Vagina (tissue), 2 donors: ENCODE results near the gene CELF5. TPM values are rescaled to one million over a fixed set of nuclear protein-coding genes. Genes with fewer than 3 reads are reported as not detected.

Experiments
- DNase-seq, 2 donors: peaks; one replicate each; pipeline ENCODE4 v3.0.0-alpha.2; 2017; ENCODE audit errors: extremely low spot score in 2 of 2
- H3K27ac ChIP-seq: fragments of 200-600 bp; sonication (generic); one replicate; pipeline ENCODE4 v1.5.1; 2019
- H3K27me3 ChIP-seq: fragments of 200-600 bp; sonication (generic); one replicate; pipeline ENCODE4 v1.5.1; 2019
- H3K36me3 ChIP-seq, 2 donors: fragments of 200-600 bp; sonication (generic); one replicate each; pipeline ENCODE4 v1.5.1; 2017 to 2019
- H3K4me1 ChIP-seq: fragments of 200-600 bp; sonication (generic); one replicate; pipeline ENCODE4 v1.5.1; 2019
- H3K4me3 ChIP-seq, 2 donors: fragments of 200-600 bp; sonication (generic); 1 replicate in 1 of 2; 2 replicates in 1 of 2; pipeline ENCODE4 v1.5.1; 2016 to 2019
- H3K9me3 ChIP-seq: fragments of 200-600 bp; sonication (generic); one replicate; pipeline ENCODE4 v1.5.1; 2019
- POLR2A ChIP-seq, 2 donors: fragments of 450-650 bp; IDR thresholded peaks; one replicate each; pipeline ENCODE4 v1.6.1; 2017; ENCODE audit warnings: antibody characterized with exemption in 2 of 2, mild to moderate bottlenecking in 2 of 2, moderate library complexity in 2 of 2
- POLR2AphosphoS5 ChIP-seq, 2 donors: sonication (generic); formaldehyde crosslinking; IDR thresholded peaks; one replicate each; pipeline ENCODE4 v1.9.0; 2017; ENCODE audit warnings: antibody characterized with exemption in 2 of 2, mild to moderate bottlenecking in 2 of 2, low read depth in 1 of 2; ENCODE audit not compliant: insufficient read depth in 1 of 2
- intact Hi-C: fragments of 100-400 bp; cut with DNase I; formaldehyde crosslinking; loops from one replicate; pipeline ENCODE4 v1.15.1; 2023
- total RNA-seq: library from RNA; depleted of rRNA; stranded (reverse); fragments of >200 nt; gene quantifications from one replicate; pipeline ENCODE4 v1.2.3, GENCODE V29; 2016
- TF ChIP-seq, protein P1 (sequence below), 3 experiments: fragments of 450-650 bp in 2 of 3; fragments of 200-600 bp in 1 of 3; sonication (generic) in 1 of 3; IDR thresholded peaks; one replicate each; pipeline ENCODE4 v1.5.1; 2017 to 2019; ENCODE audit warnings: antibody characterized with exemption in 3 of 3, mild to moderate bottlenecking in 2 of 3, moderate library complexity in 2 of 3

CELF5 gene
- total RNA-seq, 1 donor from 2014 or later, result not detected

DNA sequence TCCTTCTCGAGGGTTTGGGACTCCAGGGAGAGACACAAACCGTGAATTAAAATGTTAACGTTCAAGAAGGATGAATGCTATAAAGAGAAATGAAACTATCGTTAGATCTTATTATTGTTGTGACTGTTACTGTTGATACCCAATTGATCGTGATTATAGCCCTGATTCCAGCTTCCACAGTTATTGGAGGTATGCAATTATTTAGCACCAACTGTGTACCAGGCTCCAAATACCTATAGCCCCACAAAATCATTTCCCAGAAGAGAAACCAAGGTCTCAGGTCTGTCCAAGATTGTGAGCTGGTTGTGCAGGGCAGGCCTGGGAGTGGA, 111.9 kb downstream of the CELF5 start:
- Histone ChIP-seq H3K4me1 (peaks cover 52% of the 10 kb centered on the region), H3K36me3 (no peaks in the 10 kb centered on the region), H3K9me3 (no peaks in the 10 kb centered on the region), H3K27ac (peak overlapping the region; percentile 96), H3K27me3 (no peaks in the 10 kb centered on the region), H3K4me3 (peak overlapping the region in 1 of 2 donors; percentile 19)
- TF ChIP-seq, protein P1, sequence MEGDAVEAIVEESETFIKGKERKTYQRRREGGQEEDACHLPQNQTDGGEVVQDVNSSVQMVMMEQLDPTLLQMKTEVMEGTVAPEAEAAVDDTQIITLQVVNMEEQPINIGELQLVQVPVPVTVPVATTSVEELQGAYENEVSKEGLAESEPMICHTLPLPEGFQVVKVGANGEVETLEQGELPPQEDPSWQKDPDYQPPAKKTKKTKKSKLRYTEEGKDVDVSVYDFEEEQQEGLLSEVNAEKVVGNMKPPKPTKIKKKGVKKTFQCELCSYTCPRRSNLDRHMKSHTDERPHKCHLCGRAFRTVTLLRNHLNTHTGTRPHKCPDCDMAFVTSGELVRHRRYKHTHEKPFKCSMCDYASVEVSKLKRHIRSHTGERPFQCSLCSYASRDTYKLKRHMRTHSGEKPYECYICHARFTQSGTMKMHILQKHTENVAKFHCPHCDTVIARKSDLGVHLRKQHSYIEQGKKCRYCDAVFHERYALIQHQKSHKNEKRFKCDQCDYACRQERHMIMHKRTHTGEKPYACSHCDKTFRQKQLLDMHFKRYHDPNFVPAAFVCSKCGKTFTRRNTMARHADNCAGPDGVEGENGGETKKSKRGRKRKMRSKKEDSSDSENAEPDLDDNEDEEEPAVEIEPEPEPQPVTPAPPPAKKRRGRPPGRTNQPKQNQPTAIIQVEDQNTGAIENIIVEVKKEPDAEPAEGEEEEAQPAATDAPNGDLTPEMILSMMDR (IDR thresholded peaks at IDR 0.05), result no peak
- no peak for TF ChIP-seq POLR2A (IDR thresholded peaks at IDR 0.05)
- TF ChIP-seq POLR2AphosphoS5 (IDR thresholded peaks at IDR 0.05; ENCODE audit: insufficient read depth in 1 of 2, low read depth in 1 of 2), result no peak
- intact Hi-C loops, result loop anchor here (10.0 kb wide), 1 partner anchor 88 kb away; no protein-coding TSS in a partner anchor
- DNase-seq, result no peak

DNA sequence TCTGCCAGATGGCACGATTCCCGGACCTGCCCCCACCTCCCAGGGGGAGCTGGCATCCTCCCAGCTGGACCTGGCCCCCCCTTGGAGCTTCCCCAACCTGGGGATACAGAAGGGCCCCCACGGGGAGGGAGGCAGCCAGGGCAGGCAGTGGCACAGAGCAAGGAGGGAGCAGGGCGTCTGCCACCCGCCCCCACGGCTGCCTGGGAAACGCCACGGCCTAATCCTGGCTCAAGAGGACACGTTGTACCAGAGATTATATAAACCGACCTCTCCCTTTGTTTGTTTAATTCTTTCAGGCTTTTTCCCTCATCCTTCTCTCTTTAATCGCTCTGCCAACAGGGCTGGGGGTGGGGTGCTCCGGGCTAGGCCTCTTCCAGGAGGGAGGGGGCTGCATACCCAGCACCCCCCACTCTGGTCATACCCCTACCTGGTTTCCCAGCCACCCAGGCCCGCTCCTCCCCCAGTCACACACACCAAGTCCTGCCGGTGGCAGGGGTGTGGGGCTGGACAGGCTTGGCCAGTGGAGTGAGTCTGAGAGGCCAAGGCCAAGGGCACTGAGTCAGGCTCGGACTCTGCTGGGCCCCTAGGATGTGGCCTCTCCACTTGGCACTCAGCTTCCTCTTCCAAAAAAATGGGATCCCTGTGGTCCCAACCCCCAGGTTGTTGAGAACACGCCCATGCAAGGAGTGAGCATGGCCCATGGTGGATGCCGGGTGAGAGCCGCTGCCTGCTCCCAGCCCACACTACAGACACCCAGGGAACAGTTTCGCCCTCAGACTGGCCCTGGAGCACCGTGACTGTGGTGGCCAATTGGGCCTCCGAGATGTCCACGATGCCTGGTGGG, 112.4 kb downstream of the CELF5 start:
- no peaks in the 10 kb centered on the region for H3K27me3 ChIP-seq
- TF ChIP-seq POLR2AphosphoS5 (IDR thresholded peaks at IDR 0.05; ENCODE audit: insufficient read depth in 1 of 2, low read depth in 1 of 2) (peak; percentile 95 to 97), POLR2A (IDR thresholded peaks at IDR 0.05) (peak in 1 of 2 donors; percentile 5)
- TF ChIP-seq, protein P1 (IDR thresholded peaks at IDR 0.05), result peak in 1 of 3 experiments; percentile 13
- intact Hi-C loops, result loop anchor here (10.0 kb wide), 1 partner anchor 88 kb away; no protein-coding TSS in a partner anchor
- H3K4me3 ChIP-seq, result peak overlapping the region in 1 of 2 donors; percentile 19
- no peaks in the 10 kb centered on the region for H3K9me3 ChIP-seq
- peaks cover 52% of the 10 kb centered on the region for H3K4me1 ChIP-seq
- H3K27ac ChIP-seq, result peak overlapping the region; percentile 96
- H3K36me3 ChIP-seq, result no peaks in the 10 kb centered on the region
- DNase-seq, result peak in 1 of 2 donors; percentile 94

DNA sequence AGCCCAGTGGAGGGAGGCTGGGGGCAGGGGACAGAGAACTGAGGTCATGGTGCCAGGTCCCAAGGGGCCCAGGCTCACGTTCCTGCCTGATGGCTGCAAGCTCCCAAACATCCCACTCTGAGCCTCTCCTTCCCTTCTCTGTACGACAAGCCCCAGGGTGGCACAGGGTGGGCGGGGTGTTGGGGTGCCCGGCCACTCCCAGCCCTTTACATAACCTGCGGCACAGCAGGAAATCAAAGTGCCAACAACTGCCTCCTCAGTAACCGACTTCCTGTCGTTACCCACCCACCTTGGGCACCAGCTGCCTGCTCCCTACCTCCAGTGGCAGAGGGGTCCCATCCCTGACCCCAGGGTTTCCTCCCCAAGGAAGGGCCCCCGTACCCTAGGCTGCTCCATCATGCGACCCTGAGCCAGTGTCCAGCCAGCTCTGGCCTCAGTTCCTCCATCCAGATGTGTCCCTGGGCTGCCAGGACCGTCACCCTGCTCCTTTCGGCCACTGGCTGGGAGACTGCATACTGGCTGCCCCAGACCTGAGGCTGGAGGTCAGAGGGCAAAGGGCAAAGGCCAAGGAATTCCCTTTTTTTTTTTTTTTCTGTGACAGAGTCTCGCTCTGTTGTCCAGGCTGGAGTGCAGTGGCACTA, 114.2 kb downstream of the CELF5 start:
- peak overlapping the region; percentile 96 for H3K27ac ChIP-seq
- intact Hi-C loops, result loop anchor here (10.0 kb wide), 1 partner anchor 86 kb away; no protein-coding TSS in a partner anchor

DNA sequence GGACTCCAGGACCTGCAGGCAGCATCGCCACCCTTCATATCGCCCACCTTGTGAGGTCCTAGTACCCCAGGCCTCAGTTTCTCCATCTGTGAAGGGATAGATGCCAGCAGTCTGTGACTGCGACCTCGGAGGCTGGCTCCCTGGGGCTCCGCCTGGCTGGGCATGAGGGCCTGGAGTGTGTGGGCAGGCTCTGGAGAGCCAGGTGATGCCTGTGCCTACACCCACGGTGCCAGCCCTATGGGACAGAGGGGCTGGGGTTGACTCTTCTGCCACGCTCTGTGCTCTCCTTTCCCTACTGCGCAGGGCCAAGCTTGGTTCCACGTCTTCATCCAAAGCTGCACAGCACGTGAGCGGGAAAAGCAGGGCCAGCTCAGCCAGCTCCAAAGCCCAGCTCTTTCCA, 115.9 kb downstream of the CELF5 start:
- no peak for DNase-seq
- Histone ChIP-seq H3K9me3 (no peaks in the 10 kb centered on the region), H3K4me3 (no peak overlapping the region), H3K36me3 (no peaks in the 10 kb centered on the region), H3K27ac (no peak overlapping the region), H3K4me1 (peaks cover 55% of the 10 kb centered on the region), H3K27me3 (no peaks in the 10 kb centered on the region)
- intact Hi-C loops, result no loop called here
- no peak for TF ChIP-seq POLR2AphosphoS5 (IDR thresholded peaks at IDR 0.05; ENCODE audit: insufficient read depth in 1 of 2, low read depth in 1 of 2)
- TF ChIP-seq, protein P1 (IDR thresholded peaks at IDR 0.05), result no peak
- no peak for TF ChIP-seq POLR2A (IDR thresholded peaks at IDR 0.05)

More for the DNA sequence above, 114.2 kb downstream of the CELF5 start:
- Histone ChIP-seq H3K4me3 (no peak overlapping the region), H3K27me3 (no peaks in the 10 kb centered on the region), H3K9me3 (no peaks in the 10 kb centered on the region), H3K36me3 (no peaks in the 10 kb centered on the region), H3K4me1 (peaks cover 54% of the 10 kb centered on the region)
- TF ChIP-seq, protein P1 (IDR thresholded peaks at IDR 0.05), result no peak
- TF ChIP-seq POLR2A (IDR thresholded peaks at IDR 0.05), result no peak
- TF ChIP-seq POLR2AphosphoS5 (IDR thresholded peaks at IDR 0.05; ENCODE audit: insufficient read depth in 1 of 2, low read depth in 1 of 2), result peak in 1 of 2 donors; percentile 49
- DNase-seq, result no peak
